SK-N-SH (cell line): ENCODE measurements around the gene SLC23A3. TPM values are rescaled to one million over a fixed set of nuclear protein-coding genes. Genes with fewer than 3 reads are reported as not detected.

Experiments used
- CTCF ChIA-PET: fragments of 300-600, 350-600 bp; formaldehyde crosslinking; extraction: SDS; loops from one replicate; lab custom pipeline; 2021; lab: Yijun Ruan, JAX
- POLR2A ChIA-PET: fragments of 350-600 bp; sonication (Branson Sonifier 250); formaldehyde crosslinking; extraction: SDS; loops from one replicate; lab custom pipeline; 2020; ENCODE audit warnings: antibody characterized with exemption, inconsistent platforms; lab: Yijun Ruan, JAX
- DNase-seq: peaks from one replicate; pipeline ENCODE4 v3.0.0; 2012
- H2AFZ ChIP-seq: fragments of 200-600 bp; sonication (generic); 2 replicates; pipeline ENCODE4 v1.8.1; 2016; ENCODE audit warnings: antibody characterized with exemption, mild to moderate bottlenecking, low read depth
- H3F3A ChIP-seq: fragments of 200-600 bp; sonication (generic); replicated peaks from 2 replicates; pipeline ENCODE3; 2016; ENCODE audit warnings: antibody characterized with exemption, mild to moderate bottlenecking; ENCODE audit not compliant: insufficient read depth
- H3K27ac ChIP-seq, 2 experiments: fragments of 200-500 bp in 1 of 2; fragments of 200-600 bp in 1 of 2; sonication (Bioruptor generic) in 1 of 2; sonication (generic), shearing (Covaris generic) in 1 of 2; 2 replicates each; pipeline versions ENCODE4 v1.5.1 to v1.6.1; 2014 to 2016; ENCODE audit warnings: low read depth in 2 of 2, inconsistent platforms in 1 of 2, low read length in 1 of 2, mild to moderate bottlenecking in 1 of 2, mixed read lengths in 1 of 2
- H3K27me3 ChIP-seq: fragments of 200-600 bp; sonication (generic), shearing (Covaris generic); 2 replicates; pipeline ENCODE4 v1.6.1; 2016; ENCODE audit warnings: mixed run types; ENCODE audit not compliant: insufficient read depth
- H3K36me3 ChIP-seq, 2 experiments: fragments of 200-500 bp in 1 of 2; fragments of 200-600 bp in 1 of 2; sonication (Bioruptor generic) in 1 of 2; sonication (generic) in 1 of 2; replicated peaks in 1 of 2; 2 replicates each; pipeline versions ENCODE3 to v1.5.1; 2014 to 2016; ENCODE audit warnings: low read length in 1 of 2, mild to moderate bottlenecking in 1 of 2; ENCODE audit not compliant: insufficient read depth in 2 of 2, control insufficient read depth in 1 of 2
- H3K4me1 ChIP-seq, 2 experiments: fragments of 200-500 bp in 1 of 2; fragments of 200-600 bp in 1 of 2; sonication (Bioruptor generic) in 1 of 2; sonication (generic), shearing (Covaris generic) in 1 of 2; 2 replicates each; pipeline versions ENCODE4 v1.5.1 to v1.6.1; 2014 to 2016; ENCODE audit warnings: low read depth in 1 of 2, low read length in 1 of 2, mixed run types in 1 of 2; ENCODE audit not compliant: insufficient read depth in 2 of 2, control insufficient read depth in 1 of 2
- H3K4me2 ChIP-seq: fragments of 200-600 bp; sonication (generic), shearing (Covaris generic); 2 replicates; pipeline ENCODE4 v1.6.1; 2017; ENCODE audit warnings: mixed run types
- H3K4me3 ChIP-seq, 2 experiments: fragments of 200-500 bp in 1 of 2; fragments of 200-600 bp in 1 of 2; sonication (Bioruptor generic) in 1 of 2; sonication (generic), shearing (Covaris generic) in 1 of 2; 2 replicates each; pipeline versions ENCODE4 v1.5.1 to v1.8.1; 2014 to 2016; ENCODE audit warnings: low read depth in 2 of 2, inconsistent platforms in 1 of 2, low read length in 1 of 2, mild to moderate bottlenecking in 1 of 2, mixed read lengths in 1 of 2, moderate library complexity in 1 of 2
- H3K79me2 ChIP-seq: fragments of 200-600 bp; sonication (generic); 2 replicates; pipeline ENCODE4 v1.8.1; 2017; ENCODE audit warnings: mild to moderate bottlenecking; ENCODE audit not compliant: insufficient read depth
- H3K9ac ChIP-seq: fragments of 200-600 bp; sonication (generic); 2 replicates; pipeline ENCODE4 v1.6.1; 2017; ENCODE audit warnings: mixed run types
- H3K9me2 ChIP-seq: fragments of 200-600 bp; sonication (generic); 2 replicates; pipeline ENCODE4 v1.6.1; 2017; ENCODE audit warnings: mixed run types
- H3K9me3 ChIP-seq: fragments of 200-600 bp; sonication (generic); 2 replicates; pipeline ENCODE4 v1.6.1; 2017; ENCODE audit warnings: mixed run types, mild to moderate bottlenecking, moderate library complexity
- H4K20me1 ChIP-seq: fragments of 200-600 bp; sonication (generic); 2 replicates; pipeline ENCODE4 v1.6.1; 2017; ENCODE audit warnings: mild to moderate bottlenecking, mixed run types; ENCODE audit not compliant: insufficient read depth
- CHD2 ChIP-seq: fragments of 150-350 bp; IDR thresholded peaks from 2 replicates; pipeline ENCODE4 v1.6.1; 2018; ENCODE audit warnings: low read length; ENCODE audit not compliant: partially characterized antibody
- FOSL2 ChIP-seq: IDR thresholded peaks from 2 replicates; pipeline ENCODE4 v1.4.0; 2012; ENCODE audit warnings: low read depth, mild to moderate bottlenecking, moderate library complexity, borderline replicate concordance
- GABPA ChIP-seq: IDR thresholded peaks from 2 replicates; pipeline ENCODE4 v1.4.0; 2012; ENCODE audit warnings: low read depth, mild to moderate bottlenecking
- GATA2 ChIP-seq: sonication (generic); formaldehyde crosslinking; IDR thresholded peaks from 2 replicates; pipeline ENCODE4 v1.5.0; 2020; ENCODE audit warnings: mild to moderate bottlenecking, missing genetic modification reagents
- IRF3 ChIP-seq: fragments of 150-350 bp; IDR thresholded peaks from 2 replicates; pipeline ENCODE4 v1.6.1; 2016; ENCODE audit warnings: mild to moderate bottlenecking, low read depth, low read length
- MAX ChIP-seq: IDR thresholded peaks from 2 replicates; pipeline ENCODE4 v1.4.0; 2012; ENCODE audit warnings: low read depth
- MEF2A ChIP-seq: IDR thresholded peaks from 2 replicates; pipeline ENCODE4 v1.4.0; 2012; ENCODE audit warnings: low read depth, borderline replicate concordance
- POLR2AphosphoS5 ChIP-seq: IDR thresholded peaks from 2 replicates; pipeline ENCODE4 v1.6.1; 2012; ENCODE audit warnings: low read depth, low read length
- RAD21 ChIP-seq: IDR thresholded peaks from 2 replicates; pipeline ENCODE4 v1.6.1; 2012; ENCODE audit warnings: mild to moderate bottlenecking, low read length
- RCOR1 ChIP-seq: fragments of 150-350 bp; IDR thresholded peaks from 2 replicates; pipeline ENCODE4 v1.6.1; 2017; ENCODE audit warnings: antibody characterized with exemption, low read length
- REST ChIP-seq: IDR thresholded peaks from 2 replicates; pipeline ENCODE4 v1.6.1; 2012; ENCODE audit warnings: mild to moderate bottlenecking, low read depth, low read length, moderate library complexity
- RFX5 ChIP-seq: IDR thresholded peaks from 2 replicates; pipeline ENCODE4 v1.6.1; 2012; ENCODE audit warnings: mild to moderate bottlenecking, improper control_type of control experiment, low read length
- RXRA ChIP-seq: IDR thresholded peaks from 2 replicates; pipeline ENCODE4 v1.4.0; 2012; ENCODE audit warnings: low read depth, mild to moderate bottlenecking, borderline replicate concordance
- TEAD4 ChIP-seq: IDR thresholded peaks from 2 replicates; pipeline ENCODE4 v1.4.0; 2012; ENCODE audit warnings: mild to moderate bottlenecking, borderline replicate concordance; ENCODE audit not compliant: insufficient read depth
- USF1 ChIP-seq: IDR thresholded peaks from 2 replicates; pipeline ENCODE4 v1.4.0; 2012; ENCODE audit warnings: low read depth, borderline replicate concordance
- USF2 ChIP-seq: fragments of 150-350 bp; IDR thresholded peaks from 2 replicates; pipeline ENCODE4 v1.6.1; 2017; ENCODE audit warnings: antibody characterized with exemption, low read length, low read depth, borderline replicate concordance
- YY1 ChIP-seq: IDR thresholded peaks from 2 replicates; pipeline ENCODE4 v1.4.0; 2012; ENCODE audit warnings: low read depth, mild to moderate bottlenecking
- ZBTB33 ChIP-seq: IDR thresholded peaks from 2 replicates; pipeline ENCODE4 v1.4.0; 2012; ENCODE audit warnings: low read depth, borderline replicate concordance
- polyA plus RNA-seq, 3 experiments: library from polyadenylated mRNA; depleted of rRNA; stranded (reverse); fragments of >200 nt; gene quantifications; 2 replicates each; pipeline ENCODE4 v1.2.3, GENCODE V29; 2012

Gene SLC23A3
- polyA plus RNA-seq, 1 of the 3 experiments (the other 2 are of a cell fraction) = 2.1 TPM

GRCh38 chr2:219122202-219122980 lies 47.4 kb downstream of the SLC23A3 start (continued):
- TF ChIP-seq RCOR1 (no peak), RFX5 (no peak)

- DNase-seq = no peak
- H3K4me1 ChIP-seq = no peaks in the 10 kb centered on the region; a peak in 2 of 4 replicates
- no peak overlapping the region for H2AFZ ChIP-seq
- no peak overlapping the region for H3K27ac ChIP-seq
- TF ChIP-seq REST (no peak), TEAD4 (no peak), USF2 (no peak), GATA2 (CRISPR knock-in tag) (no peak), RXRA (no peak), CHD2 (no peak), RAD21 (no peak), RCOR1 (no peak), POLR2AphosphoS5 (no peak), YY1 (no peak), ZBTB33 (no peak), IRF3 (no peak), FOSL2 (no peak), MAX (no peak), RFX5 (no peak), MEF2A (no peak), GABPA (no peak), USF1 (no peak)
- H4K20me1 ChIP-seq = no peaks in the 10 kb centered on the region
- no peak overlapping the region for H3K4me3 ChIP-seq
- no peaks in the 10 kb centered on the region for H3K27me3 ChIP-seq
- no peaks in the 10 kb centered on the region for H3K79me2 ChIP-seq
- no peak overlapping the region for H3K9ac ChIP-seq
- ChIA-PET CTCF (interaction anchor here (0.6 to 11.9 kb wide), 51 partner anchors 10 to 270 kb away, joined by 3 to 238 read pairs (median 7); partner anchors contain the start of genes CRYBA2, FEV, GLB1L and IHH), POLR2A (interaction anchor here (1.4 kb wide), 1 partner anchor 90 kb away, joined by 3 read pairs; no protein-coding TSS in a partner anchor)
- no peaks in the 10 kb centered on the region for H3F3A ChIP-seq
- no peaks in the 10 kb centered on the region for H3K9me3 ChIP-seq
- H3K4me2 ChIP-seq = no peak overlapping the region
- no peaks in the 10 kb centered on the region for H3K9me2 ChIP-seq
- no peaks in the 10 kb centered on the region for H3K36me3 ChIP-seq
Measured at GRCh38 chr2:219120082-219120481, 49.7 kb downstream of the SLC23A3 start.
